DND-41 (cell line): ENCODE data around the gene PTPRN.

ENCODE experiments used
- CTCF ChIP-seq: IDR thresholded peaks from 2 replicates; pipeline ENCODE4 v1.5.1; 2012; ENCODE audit warnings: borderline replicate concordance, low read length, moderate library complexity, mild to moderate bottlenecking; ENCODE audit not compliant: poor library complexity, severe bottlenecking; ENCODE audit errors: extremely low read depth
- EZH2 ChIP-seq: IDR thresholded peaks from 3 replicates; pipeline ENCODE4 v1.6.1; 2012; ENCODE audit warnings: borderline replicate concordance, low read depth, mild to moderate bottlenecking, moderate library complexity, low read length, inconsistent platforms; ENCODE audit not compliant: severe bottlenecking

DNA sequence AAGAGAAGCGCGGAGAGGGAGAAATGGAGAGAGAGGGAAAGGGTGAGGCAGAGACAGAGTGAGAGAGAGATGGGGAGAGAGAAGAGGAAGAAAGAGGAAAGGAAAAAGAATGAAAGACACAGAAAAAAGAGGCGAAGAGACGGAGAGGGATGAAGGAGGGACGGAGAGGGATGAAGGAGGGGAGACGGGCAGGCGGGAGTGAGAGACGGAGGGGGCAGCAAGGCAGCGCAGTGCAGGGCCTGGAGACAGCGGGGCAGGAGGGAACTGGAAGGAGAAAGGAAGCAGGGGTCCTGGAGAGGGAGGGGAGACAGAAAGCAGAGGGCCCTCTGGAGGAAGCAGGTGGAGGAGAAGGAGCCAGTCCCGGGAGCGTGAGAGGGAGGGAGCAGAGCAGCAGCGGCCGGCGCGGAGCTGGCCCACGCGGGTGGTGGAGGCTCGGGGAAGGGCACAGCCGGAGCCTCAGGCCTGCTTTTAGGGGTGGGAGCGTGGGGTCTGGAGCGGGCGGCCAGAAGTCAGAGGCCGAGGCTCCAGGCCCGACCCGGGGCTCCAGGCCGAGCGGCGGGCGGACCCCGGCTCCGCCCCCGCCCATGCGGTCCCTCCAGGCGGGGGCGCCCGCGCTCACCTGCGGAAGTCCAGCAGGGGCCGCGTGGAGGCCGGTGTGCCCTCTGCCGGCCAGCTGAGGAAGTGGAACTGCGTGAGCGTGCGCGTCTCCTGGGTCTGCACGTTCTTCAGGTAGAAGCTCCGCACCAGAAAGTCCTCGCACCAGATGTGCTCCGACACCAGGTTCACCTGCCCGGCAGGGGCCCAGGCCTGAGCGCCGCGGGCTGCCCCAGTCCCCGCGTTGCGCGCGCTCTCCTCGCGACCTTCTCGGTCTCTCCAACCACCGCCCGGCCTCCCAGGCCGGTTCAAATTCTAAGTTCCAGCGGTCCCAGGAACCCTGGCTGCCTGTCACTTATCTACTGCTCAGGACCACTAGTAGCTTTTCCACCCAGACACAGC lies 14.5 kb downstream of the PTPRN start:
- TF ChIP-seq CTCF (peak; percentile 93), EZH2 (no peak)
